Endothelial cell (in vitro differentiated cells): ENCODE measurements around the gene RIC8B. TPM values are rescaled to one million over a fixed set of nuclear protein-coding genes. Genes with fewer than 3 reads are reported as not detected.
A peak's percentile ranks its signal among the peaks of the same experiment; 100 is the strongest.

Experiments used
- DNase-seq: peaks from one replicate; pipeline ENCODE4 v3.0.0; 2021; ENCODE audit warnings: low spot score
- H3K27ac Mint-ChIP-seq: one replicate; pipeline ENCODE4 v1.8.0; 2021; ENCODE audit warnings: mixed read lengths, inconsistent platforms; ENCODE audit not compliant: unreplicated experiment
- H3K27me3 Mint-ChIP-seq: one replicate; pipeline ENCODE4 v1.8.0; 2021; ENCODE audit warnings: mild to moderate bottlenecking, moderate library complexity, mixed read lengths, inconsistent platforms; ENCODE audit not compliant: unreplicated experiment
- H3K36me3 Mint-ChIP-seq: one replicate; pipeline ENCODE4 v1.8.0; 2021; ENCODE audit warnings: mild to moderate bottlenecking, low read depth, mixed read lengths, inconsistent platforms; ENCODE audit not compliant: unreplicated experiment
- H3K4me1 Mint-ChIP-seq: one replicate; pipeline ENCODE4 v1.8.0; 2021; ENCODE audit warnings: mild to moderate bottlenecking, mixed read lengths, inconsistent platforms; ENCODE audit not compliant: unreplicated experiment
- H3K4me3 Mint-ChIP-seq: one replicate; pipeline ENCODE4 v1.8.0; 2021; ENCODE audit warnings: mild to moderate bottlenecking, mixed read lengths, inconsistent platforms; ENCODE audit not compliant: unreplicated experiment
- H3K9me3 Mint-ChIP-seq: one replicate; pipeline ENCODE4 v1.8.0; 2021; ENCODE audit warnings: mixed read lengths, inconsistent platforms; ENCODE audit not compliant: unreplicated experiment
- total RNA-seq: library from RNA; stranded (reverse); fragmentation: NEBNext Ultra II Directional; extraction: Animal tissue kit (Norgen Biotek cat#: 25700); gene quantifications from one replicate; pipeline ENCODE4 v1.2.1, GENCODE V29; 2021; ENCODE audit not compliant: unreplicated experiment
- TF ChIP-seq, protein P1 (sequence below): fragments of 200-600 bp; sonication (generic); IDR thresholded peaks from one replicate; pipeline ENCODE4 v1.5.0; 2021; ENCODE audit warnings: antibody characterized with exemption; ENCODE audit not compliant: unreplicated experiment

Gene RIC8B
- total RNA-seq, 1 donor from 2014 or later: 14.0 TPM

- Mint-ChIP-seq H3K27ac (peak overlapping the region; percentile 86), H3K4me3 (no peak overlapping the region), H3K36me3 (peaks cover 4% of the 10 kb centered on the region), H3K27me3 (peaks cover 2% of the 10 kb centered on the region), H3K9me3 (no peaks in the 10 kb centered on the region), H3K4me1 (peaks cover 18% of the 10 kb centered on the region)
- no peak for DNase-seq
- TF ChIP-seq, protein P1, sequence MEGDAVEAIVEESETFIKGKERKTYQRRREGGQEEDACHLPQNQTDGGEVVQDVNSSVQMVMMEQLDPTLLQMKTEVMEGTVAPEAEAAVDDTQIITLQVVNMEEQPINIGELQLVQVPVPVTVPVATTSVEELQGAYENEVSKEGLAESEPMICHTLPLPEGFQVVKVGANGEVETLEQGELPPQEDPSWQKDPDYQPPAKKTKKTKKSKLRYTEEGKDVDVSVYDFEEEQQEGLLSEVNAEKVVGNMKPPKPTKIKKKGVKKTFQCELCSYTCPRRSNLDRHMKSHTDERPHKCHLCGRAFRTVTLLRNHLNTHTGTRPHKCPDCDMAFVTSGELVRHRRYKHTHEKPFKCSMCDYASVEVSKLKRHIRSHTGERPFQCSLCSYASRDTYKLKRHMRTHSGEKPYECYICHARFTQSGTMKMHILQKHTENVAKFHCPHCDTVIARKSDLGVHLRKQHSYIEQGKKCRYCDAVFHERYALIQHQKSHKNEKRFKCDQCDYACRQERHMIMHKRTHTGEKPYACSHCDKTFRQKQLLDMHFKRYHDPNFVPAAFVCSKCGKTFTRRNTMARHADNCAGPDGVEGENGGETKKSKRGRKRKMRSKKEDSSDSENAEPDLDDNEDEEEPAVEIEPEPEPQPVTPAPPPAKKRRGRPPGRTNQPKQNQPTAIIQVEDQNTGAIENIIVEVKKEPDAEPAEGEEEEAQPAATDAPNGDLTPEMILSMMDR: no peak
Observed at GRCh38 chr12:106840243-106840642, 65.8 kb downstream of the RIC8B start.

DNA sequence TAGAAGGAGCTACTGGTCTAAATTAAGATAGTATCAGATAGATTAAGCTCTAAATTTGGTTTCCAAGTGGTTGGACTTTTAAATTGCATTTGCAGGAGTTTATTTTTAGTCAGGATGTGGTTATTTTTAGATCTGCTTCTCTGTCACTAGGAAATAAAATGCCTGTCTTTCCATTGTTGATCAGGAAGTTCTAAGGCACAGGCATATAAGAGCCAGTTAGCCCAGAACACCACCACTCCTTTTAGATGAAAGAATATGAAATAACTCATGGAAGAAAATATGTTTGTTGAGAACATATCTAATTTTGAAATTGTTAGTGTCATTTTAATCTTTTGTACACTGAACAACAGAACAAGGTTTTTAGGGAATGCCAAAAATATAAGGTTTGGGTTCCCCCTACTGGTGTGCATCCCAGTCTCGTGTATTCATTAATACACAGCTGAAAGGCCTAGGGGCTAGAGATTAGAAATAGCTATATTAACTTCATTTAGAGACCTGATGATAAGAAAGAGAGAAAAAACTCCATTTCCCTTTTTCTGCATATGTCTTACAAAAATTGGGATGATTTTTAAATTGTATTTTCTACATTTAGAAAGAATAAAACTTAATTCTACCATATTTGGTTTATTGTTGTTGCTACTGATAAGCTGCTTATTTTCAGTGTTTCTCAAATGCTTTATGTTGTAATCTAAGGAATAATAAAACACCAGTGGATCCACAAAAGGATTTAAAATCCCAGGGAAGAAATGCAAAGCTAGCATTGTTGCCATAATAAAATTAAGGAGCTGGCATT, 67.2 kb downstream of the RIC8B start:
- peak; percentile 32 for DNase-seq
- Mint-ChIP-seq H3K4me1 (peaks cover 18% of the 10 kb centered on the region), H3K27ac (peak overlapping the region; percentile 65), H3K36me3 (peaks cover 3% of the 10 kb centered on the region), H3K9me3 (no peaks in the 10 kb centered on the region), H3K27me3 (no peaks in the 10 kb centered on the region), H3K4me3 (no peak overlapping the region)
- TF ChIP-seq, protein P1: peak; percentile 36

GRCh38 chr12:106845902-106846301, 71.4 kb downstream of the RIC8B start:
- Mint-ChIP-seq H3K4me3 (no peak overlapping the region), H3K9me3 (no peaks in the 10 kb centered on the region), H3K36me3 (peaks cover 3% of the 10 kb centered on the region), H3K27me3 (no peaks in the 10 kb centered on the region), H3K27ac (no peak overlapping the region), H3K4me1 (peaks cover 8% of the 10 kb centered on the region)
- DNase-seq: no peak
- TF ChIP-seq, protein P1: no peak

DNA sequence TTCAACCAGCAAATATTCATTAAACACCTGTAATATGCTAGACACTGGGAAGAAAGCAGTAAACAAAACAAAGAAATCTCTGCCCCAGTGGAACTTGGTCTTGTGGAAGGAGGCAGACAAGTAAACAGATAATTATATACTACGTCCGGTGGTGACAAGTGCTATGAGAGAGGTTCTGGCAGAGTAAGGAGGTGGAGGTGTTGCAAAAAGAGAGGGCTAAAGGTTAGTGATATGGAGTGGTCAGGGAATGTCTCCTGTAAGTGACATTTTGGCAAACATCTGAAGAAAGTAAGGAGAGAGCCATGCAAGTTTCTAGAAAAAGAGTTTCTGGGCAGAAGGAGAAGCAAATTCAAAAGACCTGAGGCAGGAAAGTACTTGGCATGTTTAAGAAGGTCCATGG, 73.4 kb downstream of the RIC8B start:
- Mint-ChIP-seq H3K9me3 (no peaks in the 10 kb centered on the region), H3K36me3 (peaks cover 3% of the 10 kb centered on the region), H3K4me1 (no peaks in the 10 kb centered on the region), H3K27me3 (no peaks in the 10 kb centered on the region), H3K27ac (no peak overlapping the region), H3K4me3 (no peak overlapping the region)
- no peak for DNase-seq
- TF ChIP-seq, protein P1: no peak

- DNase-seq: no peak
- H3K9me3 Mint-ChIP-seq: no peaks in the 10 kb centered on the region
- H3K27ac Mint-ChIP-seq: no peak overlapping the region
- peaks cover 2% of the 10 kb centered on the region for H3K4me1 Mint-ChIP-seq
- TF ChIP-seq, protein P1: no peak
- H3K27me3 Mint-ChIP-seq: no peaks in the 10 kb centered on the region
- H3K36me3 Mint-ChIP-seq: peaks cover 7% of the 10 kb centered on the region
- H3K4me3 Mint-ChIP-seq: no peak overlapping the region
Observed at GRCh38 chr12:106851306-106851705, 76.8 kb downstream of the RIC8B start.
